Endometrium (tissue), 2 donors: ENCODE data around the gene BCAS3.

ENCODE experiments used
- FAIRE-seq: peaks from 2 replicates; lab custom pipeline; 2012; peaks lifted over from hg19 to GRCh38; lab: Jason Lieb, UNC
- donor health status: control.
- donor health status: control.

The BCAS3 gene

GRCh38 chr17:61368049-61368831 lies 690.6 kb downstream of the BCAS3 start:
- no peak for FAIRE-seq

GRCh38 chr17:61368832-61369450 lies 691.3 kb downstream of the BCAS3 start:
- FAIRE-seq = no peak

- FAIRE-seq = no peak
Measured at GRCh38 chr17:61369751-61370150, 692.1 kb downstream of the BCAS3 start.

GRCh38 chr17:61371179-61371578 lies 693.5 kb downstream of the BCAS3 start:
- no peak for FAIRE-seq

- no peak for FAIRE-seq
Measured at GRCh38 chr17:61371606-61372005, 694.0 kb downstream of the BCAS3 start.

GRCh38 chr17:61372436-61372835 lies 694.8 kb downstream of the BCAS3 start:
- FAIRE-seq = no peak

GRCh38 chr17:61376931-61377838 lies 699.5 kb downstream of the BCAS3 start:
- no peak for FAIRE-seq

GRCh38 chr17:61378658-61379456 lies 701.2 kb downstream of the BCAS3 start:
- FAIRE-seq = no peak

- no peak for FAIRE-seq
Measured at GRCh38 chr17:61379457-61380216, 702.0 kb downstream of the BCAS3 start.

- no peak for FAIRE-seq
Measured at GRCh38 chr17:61380217-61380835, 702.7 kb downstream of the BCAS3 start.

- no peak for FAIRE-seq
Measured at GRCh38 chr17:61380836-61381525, 703.3 kb downstream of the BCAS3 start.

GRCh38 chr17:61381537-61381936 lies 703.9 kb downstream of the BCAS3 start:
- FAIRE-seq = no peak

- FAIRE-seq = no peak
Measured at GRCh38 chr17:61382796-61383688, 705.4 kb downstream of the BCAS3 start.

GRCh38 chr17:61383689-61384201 lies 706.1 kb downstream of the BCAS3 start:
- FAIRE-seq = no peak

- FAIRE-seq = no peak
Measured at GRCh38 chr17:61384354-61384691, 706.7 kb downstream of the BCAS3 start.

GRCh38 chr17:61384692-61385576 lies 707.3 kb downstream of the BCAS3 start:
- no peak for FAIRE-seq

- FAIRE-seq = no peak
Measured at GRCh38 chr17:61385577-61386236, 708.1 kb downstream of the BCAS3 start.
